Endodermal cell (in vitro differentiated cells): ENCODE measurements around the gene TRPV3. TPM values are rescaled to one million over a fixed set of nuclear protein-coding genes. Genes with fewer than 3 reads are reported as not detected.
A peak's percentile ranks its signal among the peaks of the same experiment; 100 is the strongest.

Source experiments
- DNase-seq: peaks from one replicate; pipeline ENCODE4 v3.0.0-alpha.2; 2017
- H3K27ac ChIP-seq: 2 replicates; pipeline ENCODE4 v1.5.1; 2013; ENCODE audit warnings: mild to moderate bottlenecking, low read depth, low read length, moderate library complexity
- H3K27me3 ChIP-seq: 2 replicates; pipeline ENCODE4 v1.6.1; 2013; ENCODE audit warnings: mild to moderate bottlenecking, low read length, moderate library complexity; ENCODE audit not compliant: insufficient read depth, control insufficient read depth, poor library complexity, severe bottlenecking
- H3K36me3 ChIP-seq: 2 replicates; pipeline ENCODE4 v1.7.0; 2013; ENCODE audit warnings: mild to moderate bottlenecking, low read length, moderate library complexity; ENCODE audit not compliant: control insufficient read depth, insufficient read depth
- H3K4me1 ChIP-seq: one replicate; pipeline ENCODE4 v1.7.0; 2013; ENCODE audit warnings: low read length; ENCODE audit not compliant: control insufficient read depth, insufficient read depth
- H3K4me3 ChIP-seq: 2 replicates; pipeline ENCODE4 v1.5.1; 2013; ENCODE audit warnings: mild to moderate bottlenecking, low read length, moderate library complexity
- H3K9ac ChIP-seq: 2 replicates; pipeline ENCODE4 v1.6.1; 2013; ENCODE audit warnings: mild to moderate bottlenecking, low read length, moderate library complexity; ENCODE audit not compliant: poor library complexity, severe bottlenecking; ENCODE audit errors: extremely low read depth
- H3K9me3 ChIP-seq: 2 replicates; pipeline ENCODE4 v1.6.1; 2013; ENCODE audit warnings: mild to moderate bottlenecking, low read length, moderate library complexity; ENCODE audit not compliant: control insufficient read depth
- H3K27ac Mint-ChIP-seq: 2 replicates; pipeline ENCODE4 v1.8.0; 2020; ENCODE audit warnings: mixed read lengths
- H3K27me3 Mint-ChIP-seq: 2 replicates; pipeline ENCODE4 v1.8.0; 2021; ENCODE audit warnings: mild to moderate bottlenecking, mixed read lengths; ENCODE audit not compliant: insufficient read depth
- H3K36me3 Mint-ChIP-seq: 2 replicates; pipeline ENCODE4 v1.8.0; 2020; ENCODE audit warnings: low read depth, mixed read lengths
- H3K4me1 Mint-ChIP-seq: 2 replicates; pipeline ENCODE4 v1.8.0; 2020; ENCODE audit warnings: mixed read lengths
- H3K4me3 Mint-ChIP-seq: 2 replicates; pipeline ENCODE4 v1.8.0; 2020; ENCODE audit warnings: mild to moderate bottlenecking, moderate library complexity, mixed read lengths
- H3K9me3 Mint-ChIP-seq: 2 replicates; pipeline ENCODE4 v1.8.0; 2020; ENCODE audit warnings: mild to moderate bottlenecking, mixed read lengths
- WGBS, 2 experiments: methylation state at CpG; one replicate each; pipeline versions ENCODE4 v1.1.5 to v1.1.7; 2013; ENCODE audit warnings: missing lambda C conversion rate in 2 of 2, mixed read lengths in 1 of 2; ENCODE audit not compliant: insufficient coverage in 1 of 2, insufficient read length in 1 of 2; 5-methylcytosine and 5-hydroxymethylcytosine counted together
- total RNA-seq, 2 donors: library from RNA; stranded (reverse); fragmentation: NEBNext Ultra II Directional in 1 of 2; extraction: Animal tissue kit (Norgen Biotek cat#: 25700) in 1 of 2; gene quantifications; 2 replicates in 1 of 2; 3 replicates in 1 of 2; pipeline ENCODE4 v1.2.1, GENCODE V29; 2021
- TF ChIP-seq, protein P1 (sequence below): fragments of 200-600 bp; sonication (generic); conservative IDR thresholded peaks from 2 replicates; pipeline ENCODE4 v1.5.0; 2021; ENCODE audit warnings: antibody characterized with exemption, mild to moderate bottlenecking

Gene TRPV3
- total RNA-seq, 2 donors from 2014 or later = 6.2 to 11.3 TPM

DNA sequence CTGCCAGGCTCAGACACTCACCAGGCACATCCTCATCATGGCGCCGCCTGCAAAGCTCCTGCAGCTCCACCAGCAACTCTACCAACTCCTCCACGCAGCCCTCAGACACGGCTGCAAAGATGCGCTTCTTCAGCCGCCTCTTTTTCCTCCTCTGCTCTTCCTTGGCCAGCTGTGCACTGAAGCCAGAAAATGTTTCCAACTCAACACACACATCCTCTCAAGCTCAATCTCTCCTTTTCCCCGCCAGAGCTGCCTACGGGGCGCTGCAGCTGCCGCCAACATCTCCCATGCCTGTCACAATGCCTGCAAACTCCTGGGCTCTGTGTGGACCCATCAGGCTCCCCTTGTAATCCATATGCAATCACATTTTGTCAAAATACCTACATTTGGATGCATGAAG, 14.2 kb downstream of the TRPV3 start:
- no peak overlapping the region for H3K27ac Mint-ChIP-seq
- no peak overlapping the region for H3K4me3 ChIP-seq
- TF ChIP-seq, protein P1, sequence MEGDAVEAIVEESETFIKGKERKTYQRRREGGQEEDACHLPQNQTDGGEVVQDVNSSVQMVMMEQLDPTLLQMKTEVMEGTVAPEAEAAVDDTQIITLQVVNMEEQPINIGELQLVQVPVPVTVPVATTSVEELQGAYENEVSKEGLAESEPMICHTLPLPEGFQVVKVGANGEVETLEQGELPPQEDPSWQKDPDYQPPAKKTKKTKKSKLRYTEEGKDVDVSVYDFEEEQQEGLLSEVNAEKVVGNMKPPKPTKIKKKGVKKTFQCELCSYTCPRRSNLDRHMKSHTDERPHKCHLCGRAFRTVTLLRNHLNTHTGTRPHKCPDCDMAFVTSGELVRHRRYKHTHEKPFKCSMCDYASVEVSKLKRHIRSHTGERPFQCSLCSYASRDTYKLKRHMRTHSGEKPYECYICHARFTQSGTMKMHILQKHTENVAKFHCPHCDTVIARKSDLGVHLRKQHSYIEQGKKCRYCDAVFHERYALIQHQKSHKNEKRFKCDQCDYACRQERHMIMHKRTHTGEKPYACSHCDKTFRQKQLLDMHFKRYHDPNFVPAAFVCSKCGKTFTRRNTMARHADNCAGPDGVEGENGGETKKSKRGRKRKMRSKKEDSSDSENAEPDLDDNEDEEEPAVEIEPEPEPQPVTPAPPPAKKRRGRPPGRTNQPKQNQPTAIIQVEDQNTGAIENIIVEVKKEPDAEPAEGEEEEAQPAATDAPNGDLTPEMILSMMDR = no peak

DNA sequence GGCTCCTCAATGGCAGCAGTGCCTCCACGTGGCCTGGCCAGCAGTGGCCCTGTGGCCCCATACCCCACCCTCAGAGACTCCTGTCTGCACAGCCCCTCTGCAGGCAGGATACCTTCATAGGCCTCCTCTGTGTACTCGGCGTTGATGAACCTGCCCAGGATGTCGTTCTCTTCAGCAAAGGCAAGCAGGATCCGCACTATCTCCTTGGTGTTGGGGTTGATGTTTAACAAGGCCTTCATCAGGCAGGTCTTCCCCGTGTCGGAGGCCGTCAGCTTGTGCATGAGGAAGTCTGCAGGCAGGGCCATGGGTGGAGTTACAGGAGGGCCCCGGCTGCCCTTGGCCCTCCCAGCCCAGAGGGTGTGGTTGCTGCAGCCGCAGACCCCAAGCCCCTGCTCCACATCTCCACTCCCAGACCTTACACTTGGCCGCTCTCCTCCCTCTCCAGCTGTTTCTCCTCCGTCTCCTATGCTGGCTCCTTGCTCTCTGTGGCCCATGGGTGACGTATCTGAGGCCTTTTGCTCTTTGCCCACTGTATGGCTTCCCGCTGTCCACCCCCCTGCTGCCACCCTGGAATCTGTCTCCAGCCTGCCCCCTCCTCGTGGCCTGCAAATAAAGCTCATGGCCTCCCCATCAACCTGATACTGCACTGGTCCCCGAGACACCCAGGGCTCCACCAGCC, 15.1 kb downstream of the TRPV3 start:
- Histone ChIP-seq H3K36me3 (no peaks in the 10 kb centered on the region), H3K27me3 (no peaks in the 10 kb centered on the region), H3K9me3 (no peaks in the 10 kb centered on the region), H3K27ac (no peak overlapping the region), H3K9ac (no peak overlapping the region), H3K4me1 (peaks cover 5% of the 10 kb centered on the region), H3K4me3 (no peak overlapping the region)
- H3K9me3 Mint-ChIP-seq = no peaks in the 10 kb centered on the region
- WGBS, 2 experiments = 94 to 95% methylated on average over 8 to 16 of the region's 16 CpGs
- DNase-seq = no peak
- no peak overlapping the region for H3K4me3 Mint-ChIP-seq
- TF ChIP-seq, protein P1 = no peak
- H3K4me1 Mint-ChIP-seq = peaks cover 23% of the 10 kb centered on the region
- H3K36me3 Mint-ChIP-seq = no peaks in the 10 kb centered on the region
- peaks cover 8% of the 10 kb centered on the region for H3K27me3 Mint-ChIP-seq
- H3K27ac Mint-ChIP-seq = no peak overlapping the region

More for the DNA sequence above, 14.2 kb downstream of the TRPV3 start:
- Histone ChIP-seq H3K4me1 (peaks cover 5% of the 10 kb centered on the region), H3K27me3 (no peaks in the 10 kb centered on the region), H3K27ac (no peak overlapping the region), H3K9me3 (no peaks in the 10 kb centered on the region), H3K36me3 (no peaks in the 10 kb centered on the region), H3K9ac (no peak overlapping the region)
- Mint-ChIP-seq H3K4me1 (peaks cover 23% of the 10 kb centered on the region), H3K9me3 (no peaks in the 10 kb centered on the region), H3K4me3 (no peak overlapping the region), H3K36me3 (no peaks in the 10 kb centered on the region), H3K27me3 (peaks cover 8% of the 10 kb centered on the region)
- peak; percentile 41 for DNase-seq
- 91 to 98% methylated on average over 6 to 10 of the region's 10 CpGs for WGBS, 2 experiments

DNA sequence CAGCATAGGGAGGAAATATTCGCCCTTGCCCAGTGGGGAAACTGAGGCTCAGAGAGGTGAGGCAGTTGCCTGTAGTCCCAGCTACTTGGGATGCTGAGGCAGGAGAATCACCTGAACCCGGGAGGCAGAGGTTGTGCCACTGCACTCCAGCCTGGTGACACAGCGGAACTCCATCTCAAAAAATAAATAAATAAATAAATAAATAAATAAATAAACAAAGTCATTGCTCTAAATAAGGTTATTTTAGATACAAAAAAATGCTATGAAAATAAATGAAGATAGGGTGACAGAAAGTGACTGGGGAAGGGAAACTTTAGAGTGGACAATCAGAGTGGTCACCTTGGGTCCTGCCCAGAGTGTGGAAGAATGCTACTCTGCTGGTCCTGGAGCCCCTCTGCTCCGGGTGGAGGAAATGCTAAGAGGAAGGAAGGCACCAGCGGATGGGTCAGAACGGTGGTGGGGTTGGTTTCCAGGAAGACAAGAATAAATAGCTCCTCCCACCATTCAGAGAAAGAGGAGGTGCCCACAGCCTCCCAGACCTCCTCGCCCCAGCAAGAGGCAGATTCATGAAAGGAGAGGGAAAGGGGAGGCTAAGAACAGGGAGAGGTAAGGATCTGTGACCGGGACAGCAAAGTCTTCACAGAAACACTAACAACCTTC, 17.6 kb downstream of the TRPV3 start:
- Mint-ChIP-seq H3K27ac (no peak overlapping the region), H3K9me3 (no peaks in the 10 kb centered on the region), H3K4me1 (peaks cover 22% of the 10 kb centered on the region), H3K36me3 (no peaks in the 10 kb centered on the region), H3K27me3 (peaks cover 8% of the 10 kb centered on the region), H3K4me3 (no peak overlapping the region)
- DNase-seq = peak; percentile 52
- no peaks in the 10 kb centered on the region for H3K36me3 ChIP-seq
- TF ChIP-seq, protein P1 = no peak
- H3K27me3 ChIP-seq = no peaks in the 10 kb centered on the region
- H3K27ac ChIP-seq = no peak overlapping the region
- no peak overlapping the region for H3K4me3 ChIP-seq
- H3K9ac ChIP-seq = no peak overlapping the region
- no peaks in the 10 kb centered on the region for H3K9me3 ChIP-seq
- WGBS, 2 experiments = 33 to 86% methylated on average over 1 to 6 of the region's 8 CpGs
- peaks cover 5% of the 10 kb centered on the region for H3K4me1 ChIP-seq
